Nephron (organoid): ENCODE results near the gene PEAK1.

Experiments used
- H3K27ac Mint-ChIP-seq, 3 experiments: 2 replicates each; pipeline ENCODE4 v1.8.0; 2020; ENCODE audit warnings: mixed read lengths in 3 of 3, mild to moderate bottlenecking in 2 of 3, moderate library complexity in 1 of 3
- H3K27me3 Mint-ChIP-seq: 2 replicates; pipeline ENCODE4 v1.8.0; 2021; ENCODE audit warnings: low read depth, mild to moderate bottlenecking, moderate library complexity, mixed read lengths
- H3K36me3 Mint-ChIP-seq: 2 replicates; pipeline ENCODE4 v1.8.0; 2020; ENCODE audit warnings: low read depth, mixed read lengths
- H3K4me1 Mint-ChIP-seq: 2 replicates; pipeline ENCODE4 v1.8.0; 2020; ENCODE audit warnings: mixed read lengths
- H3K4me3 Mint-ChIP-seq, 3 experiments: 2 replicates each; pipeline ENCODE4 v1.8.0; 2020; ENCODE audit warnings: mild to moderate bottlenecking in 3 of 3, mixed read lengths in 3 of 3, moderate library complexity in 2 of 3
- H3K9me3 Mint-ChIP-seq: 2 replicates; pipeline ENCODE4 v1.8.0; 2020; ENCODE audit warnings: mixed read lengths
- TF ChIP-seq, protein P1 (sequence below), 3 experiments: fragments of 200-600 bp; sonication (generic); IDR thresholded peaks; one replicate each; pipeline ENCODE4 v1.5.0; 2021; ENCODE audit warnings: antibody characterized with exemption in 3 of 3; ENCODE audit not compliant: unreplicated experiment in 3 of 3

The PEAK1 gene

DNA sequence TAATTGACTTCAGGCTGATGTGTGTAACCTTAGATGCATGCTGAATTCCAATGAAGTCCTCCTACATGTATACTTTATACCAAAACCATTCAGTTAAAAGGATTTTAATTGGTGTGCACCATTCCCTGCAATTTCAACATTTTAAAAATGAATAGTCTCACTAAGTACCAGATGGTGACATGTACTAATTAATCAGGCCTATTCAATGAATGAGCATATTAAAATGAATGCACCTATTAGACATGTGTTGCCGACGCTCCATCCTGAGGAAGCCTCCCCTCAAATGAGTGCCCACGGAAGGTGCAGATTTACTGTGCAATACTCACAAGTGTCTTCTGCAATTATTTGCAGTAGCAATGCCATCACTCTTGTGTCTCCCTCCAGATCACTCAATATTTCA is 224.3 kb downstream of the PEAK1 start:
- no peak overlapping the region for H3K27ac Mint-ChIP-seq
- H3K9me3 Mint-ChIP-seq: peaks cover 17% of the 10 kb centered on the region
- peaks cover 15% of the 10 kb centered on the region for H3K4me1 Mint-ChIP-seq
- TF ChIP-seq, protein P1, sequence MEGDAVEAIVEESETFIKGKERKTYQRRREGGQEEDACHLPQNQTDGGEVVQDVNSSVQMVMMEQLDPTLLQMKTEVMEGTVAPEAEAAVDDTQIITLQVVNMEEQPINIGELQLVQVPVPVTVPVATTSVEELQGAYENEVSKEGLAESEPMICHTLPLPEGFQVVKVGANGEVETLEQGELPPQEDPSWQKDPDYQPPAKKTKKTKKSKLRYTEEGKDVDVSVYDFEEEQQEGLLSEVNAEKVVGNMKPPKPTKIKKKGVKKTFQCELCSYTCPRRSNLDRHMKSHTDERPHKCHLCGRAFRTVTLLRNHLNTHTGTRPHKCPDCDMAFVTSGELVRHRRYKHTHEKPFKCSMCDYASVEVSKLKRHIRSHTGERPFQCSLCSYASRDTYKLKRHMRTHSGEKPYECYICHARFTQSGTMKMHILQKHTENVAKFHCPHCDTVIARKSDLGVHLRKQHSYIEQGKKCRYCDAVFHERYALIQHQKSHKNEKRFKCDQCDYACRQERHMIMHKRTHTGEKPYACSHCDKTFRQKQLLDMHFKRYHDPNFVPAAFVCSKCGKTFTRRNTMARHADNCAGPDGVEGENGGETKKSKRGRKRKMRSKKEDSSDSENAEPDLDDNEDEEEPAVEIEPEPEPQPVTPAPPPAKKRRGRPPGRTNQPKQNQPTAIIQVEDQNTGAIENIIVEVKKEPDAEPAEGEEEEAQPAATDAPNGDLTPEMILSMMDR (IDR thresholded peaks at IDR 0.05; ENCODE audit: unreplicated experiment in 3 of 3): no peak
- peaks cover 26% of the 10 kb centered on the region for H3K36me3 Mint-ChIP-seq
- no peak overlapping the region for H3K4me3 Mint-ChIP-seq
- no peaks in the 10 kb centered on the region for H3K27me3 Mint-ChIP-seq

DNA sequence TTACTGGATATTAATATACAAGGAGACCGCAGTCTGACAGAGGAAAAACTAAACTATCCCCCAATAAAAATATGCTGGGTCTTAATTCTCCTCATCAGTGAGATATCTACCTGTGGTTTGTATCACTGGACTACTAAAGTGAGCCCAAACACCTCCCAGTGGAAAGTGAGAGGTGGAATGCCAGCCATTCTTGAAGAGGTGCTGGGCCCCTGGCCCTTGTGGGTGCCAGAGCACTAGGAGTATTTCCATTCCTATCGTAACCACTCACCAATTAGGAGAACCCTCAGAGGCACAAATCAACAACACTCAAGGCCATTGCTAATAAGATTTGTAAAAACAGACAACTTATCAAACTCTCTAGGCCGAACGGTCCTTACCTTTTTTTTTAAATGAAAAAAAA is 227.5 kb downstream of the PEAK1 start:
- TF ChIP-seq, protein P1 (IDR thresholded peaks at IDR 0.05; ENCODE audit: unreplicated experiment in 3 of 3): no peak
- H3K4me3 Mint-ChIP-seq: no peak overlapping the region

DNA sequence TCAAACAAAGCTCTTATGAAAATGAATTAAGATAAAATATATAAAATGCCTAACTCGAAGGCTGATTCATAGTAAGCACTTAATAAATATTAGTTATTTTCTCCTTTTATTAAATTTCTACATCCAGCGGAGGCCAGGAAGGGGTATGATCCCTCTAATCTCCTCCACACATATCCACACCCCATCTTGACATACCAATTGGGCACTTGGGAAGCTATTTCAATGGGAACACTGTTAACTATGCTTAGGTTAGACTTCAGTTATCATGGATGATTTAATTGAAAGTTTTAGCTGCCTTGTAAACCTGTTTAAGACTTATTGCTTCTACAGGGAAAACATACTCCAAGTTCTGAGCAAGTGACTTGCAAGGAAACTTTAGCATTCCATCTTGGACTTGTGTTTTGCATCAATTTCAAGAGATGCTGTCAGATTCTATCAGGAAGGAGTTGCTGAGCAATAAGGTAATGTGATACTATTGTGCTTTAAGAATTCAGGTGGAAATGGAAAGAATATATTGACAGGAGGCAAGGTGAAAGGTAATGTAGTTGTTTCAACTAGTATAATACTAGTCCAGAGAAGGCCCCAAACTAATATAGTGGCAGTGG is 228.6 kb downstream of the PEAK1 start:
- Mint-ChIP-seq H3K4me3 (no peak overlapping the region), H3K4me1 (peaks cover 28% of the 10 kb centered on the region), H3K27me3 (no peaks in the 10 kb centered on the region), H3K9me3 (no peaks in the 10 kb centered on the region), H3K36me3 (peaks cover 2% of the 10 kb centered on the region), H3K27ac (no peak overlapping the region)
- TF ChIP-seq, protein P1 (IDR thresholded peaks at IDR 0.05; ENCODE audit: unreplicated experiment in 3 of 3): no peak

More for the DNA sequence above, 227.5 kb downstream of the PEAK1 start:
- Mint-ChIP-seq H3K36me3 (peaks cover 4% of the 10 kb centered on the region), H3K27ac (no peak overlapping the region), H3K27me3 (no peaks in the 10 kb centered on the region), H3K4me1 (peaks cover 19% of the 10 kb centered on the region), H3K9me3 (no peaks in the 10 kb centered on the region)

DNA sequence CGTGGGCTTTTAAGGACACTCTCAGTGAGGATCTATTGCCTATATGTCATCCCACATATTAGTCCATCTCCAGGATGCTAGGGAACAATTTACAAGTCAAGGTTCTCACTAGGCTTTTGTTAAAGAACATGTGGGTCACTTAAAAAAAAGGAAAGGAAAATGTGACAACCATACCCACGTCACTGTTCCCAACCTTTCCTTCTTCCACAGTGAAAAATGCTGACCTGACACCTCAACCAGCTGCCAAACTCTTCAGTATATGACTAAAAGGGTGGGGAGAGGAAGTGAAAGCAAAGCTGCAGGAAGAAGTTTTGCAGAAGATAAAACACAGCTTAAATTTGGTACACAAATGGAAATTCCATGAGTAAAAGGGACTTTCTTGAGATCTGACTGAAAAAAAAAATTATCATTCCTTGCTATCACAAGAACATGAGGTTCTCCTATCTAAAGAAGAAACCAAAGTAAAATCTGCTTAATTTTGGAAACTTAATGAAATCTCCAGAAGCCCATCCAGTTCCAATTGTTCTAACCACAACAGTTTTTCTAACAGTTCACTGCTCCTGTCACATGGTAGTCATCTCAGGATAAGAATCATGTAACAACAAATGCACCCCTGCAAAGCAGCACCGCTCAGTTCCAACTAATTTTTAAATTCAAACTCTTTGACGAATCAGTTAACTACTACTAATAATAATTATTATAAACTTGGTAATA is 232.0 kb downstream of the PEAK1 start:
- Mint-ChIP-seq H3K27me3 (no peaks in the 10 kb centered on the region), H3K36me3 (no peaks in the 10 kb centered on the region), H3K4me3 (no peak overlapping the region), H3K9me3 (no peaks in the 10 kb centered on the region), H3K4me1 (peaks cover 19% of the 10 kb centered on the region), H3K27ac (peak overlapping the region; percentile 49 to 70 (median 67))
- TF ChIP-seq, protein P1 (IDR thresholded peaks at IDR 0.05; ENCODE audit: unreplicated experiment in 3 of 3): no peak

DNA sequence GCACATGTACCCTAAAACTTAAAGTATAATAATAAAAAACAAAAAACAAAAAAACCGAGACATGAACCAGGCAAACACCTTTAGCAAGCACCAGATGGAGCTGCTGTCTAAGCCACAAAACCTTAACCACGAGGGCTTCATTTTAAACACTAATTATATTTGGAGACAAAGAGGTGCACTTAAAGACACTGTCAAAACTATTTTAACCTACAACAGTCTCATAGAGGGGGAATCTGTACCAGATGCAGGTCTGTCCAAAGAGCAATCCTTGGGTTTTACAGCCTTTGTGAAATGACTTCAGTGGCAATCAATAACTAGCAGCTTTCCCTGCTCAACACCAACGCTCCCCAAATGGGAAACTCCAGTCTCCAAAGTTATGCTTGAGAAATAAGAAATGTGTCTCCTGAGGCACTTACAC is 233.3 kb downstream of the PEAK1 start:
- TF ChIP-seq, protein P1 (IDR thresholded peaks at IDR 0.05; ENCODE audit: unreplicated experiment in 3 of 3): peak; percentile 57 to 65 (median 64)
- H3K27me3 Mint-ChIP-seq: no peaks in the 10 kb centered on the region

More for the DNA sequence above, 233.3 kb downstream of the PEAK1 start:
- Mint-ChIP-seq H3K4me3 (no peak overlapping the region), H3K4me1 (peaks cover 19% of the 10 kb centered on the region), H3K36me3 (no peaks in the 10 kb centered on the region), H3K9me3 (no peaks in the 10 kb centered on the region), H3K27ac (peak overlapping the region; percentile 48 to 70 (median 49))
